Common myeloid progenitor, CD34-positive (primary cell): ENCODE data around the gene DYNLRB1.

ENCODE experiments used
- CTCF ChIA-PET: fragments of 350-600 bp; sonication (Branson Sonifier 250); formaldehyde crosslinking; loops from one replicate; lab custom pipeline; 2021; ENCODE audit warnings: antibody characterized with exemption; lab: Charles Lee
- POLR2A ChIA-PET: fragments of 350-600 bp; sonication (Branson Sonifier 250); formaldehyde crosslinking; loops from one replicate; lab custom pipeline; 2021; ENCODE audit warnings: antibody characterized with exemption; lab: Charles Lee
- DNase-seq, 3 donors: peaks; one replicate each; pipeline versions ENCODE4 v3.0.0 to v3.0.0-alpha.2; 2013
- H3K27ac ChIP-seq, 2 experiments: 1 replicate in 1 of 2; 2 replicates in 1 of 2; pipeline ENCODE4 v1.7.0; 2013; ENCODE audit warnings: inconsistent platforms in 2 of 2, low read length in 2 of 2, mild to moderate bottlenecking in 2 of 2, low read depth in 1 of 2, moderate library complexity in 1 of 2; ENCODE audit not compliant: severe bottlenecking in 2 of 2, insufficient read depth in 1 of 2, poor library complexity in 1 of 2
- H3K27me3 ChIP-seq, 5 experiments: replicated peaks in 2 of 5; 1 replicate in 3 of 5; 2 replicates in 2 of 5; pipeline versions ENCODE4 v1.6.1 to v1.7.0; 2013; ENCODE audit warnings: low read length in 4 of 5, mild to moderate bottlenecking in 2 of 5, moderate library complexity in 2 of 5, inconsistent platforms in 1 of 5; ENCODE audit not compliant: insufficient read depth in 5 of 5, control insufficient read depth in 4 of 5
- H3K36me3 ChIP-seq, 4 experiments: 1 replicate in 2 of 4; 2 replicates in 2 of 4; pipeline versions ENCODE4 v1.6.1 to v1.7.0; 2013; ENCODE audit warnings: low read length in 3 of 4, control low read depth in 1 of 4, mild to moderate bottlenecking in 1 of 4; ENCODE audit not compliant: control insufficient read depth in 4 of 4, insufficient read depth in 4 of 4
- H3K4me1 ChIP-seq, 4 experiments: 1 replicate in 3 of 4; 2 replicates in 1 of 4; pipeline versions ENCODE4 v1.6.1 to v1.7.1; 2013; ENCODE audit warnings: low read length in 3 of 4, mild to moderate bottlenecking in 3 of 4, control low read depth in 1 of 4, inconsistent platforms in 1 of 4, moderate library complexity in 1 of 4; ENCODE audit not compliant: control insufficient read depth in 4 of 4, insufficient read depth in 4 of 4; ENCODE audit errors: control extremely low read depth in 1 of 4
- H3K4me3 ChIP-seq, 7 experiments: 1 replicate in 4 of 7; 2 replicates in 3 of 7; pipeline versions ENCODE4 v1.5.1 to v1.7.0; 2013; ENCODE audit warnings: mild to moderate bottlenecking in 7 of 7, low read length in 6 of 7, moderate library complexity in 6 of 7, inconsistent platforms in 2 of 7, low read depth in 2 of 7, control low read depth in 1 of 7; ENCODE audit not compliant: insufficient read depth in 4 of 7, control insufficient read depth in 1 of 7; ENCODE audit errors: extremely low read depth in 1 of 7
- H3K9me3 ChIP-seq, 5 experiments: 1 replicate in 4 of 5; 2 replicates in 1 of 5; pipeline versions ENCODE4 v1.6.1 to v1.7.1; 2013; ENCODE audit warnings: low read length in 4 of 5, mild to moderate bottlenecking in 2 of 5, inconsistent platforms in 1 of 5, low read depth in 1 of 5, moderate library complexity in 1 of 5; ENCODE audit not compliant: control insufficient read depth in 4 of 5, insufficient read depth in 2 of 5; ENCODE audit errors: control extremely low read depth in 1 of 5
- WGBS: methylation state at CpG from one replicate; pipeline ENCODE4 v1.1.5; 2013; ENCODE audit not compliant: insufficient coverage; 5-methylcytosine and 5-hydroxymethylcytosine counted together

Gene DYNLRB1

DNA sequence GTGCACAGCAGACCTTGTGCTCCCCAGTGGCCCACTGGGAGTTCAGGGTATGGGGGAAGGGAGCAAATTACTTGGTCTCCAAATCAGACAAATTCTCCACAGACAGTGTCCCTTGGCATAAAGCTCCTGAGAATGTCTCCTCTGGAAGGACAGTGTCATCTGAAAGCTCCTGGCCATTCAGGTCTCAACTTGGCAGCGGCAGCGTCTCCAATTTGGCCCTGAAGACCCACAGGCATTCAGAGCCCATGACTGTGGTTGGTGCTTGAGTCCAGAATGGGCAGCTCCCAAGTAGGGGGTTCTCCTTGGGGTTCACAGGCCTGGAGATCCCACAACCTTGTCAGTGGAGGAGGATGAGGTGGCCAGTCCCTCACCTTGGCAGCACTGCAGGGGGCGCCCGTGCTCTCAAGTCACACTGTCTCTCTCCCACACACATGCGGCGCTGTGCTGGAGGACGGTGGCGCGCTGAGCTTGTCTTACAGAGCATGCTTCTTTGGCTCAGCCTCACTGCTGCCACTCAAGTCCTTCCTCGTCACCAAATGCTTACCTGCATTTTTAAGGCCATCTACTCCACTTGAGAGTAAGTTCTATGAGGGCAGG lies 20.7 kb downstream of the DYNLRB1 start:
- Histone ChIP-seq H3K27ac (no peak overlapping the region), H3K4me3 (no peak overlapping the region), H3K4me1 (no peaks in the 10 kb centered on the region), H3K9me3 (no peaks in the 10 kb centered on the region), H3K36me3 (peaks cover 14 to 80% (median 63%) of the 10 kb centered on the region in 4 experiments), H3K27me3 (no peaks in the 10 kb centered on the region)
- 90% methylated on average over 9 of the region's 10 CpGs for WGBS
- DNase-seq = peak in 2 of 3 donors; percentile 62 to 63
- ChIA-PET POLR2A (interaction anchor here (0.7 kb wide), 1 partner anchor 114 kb away, joined by 3 read pairs; no protein-coding TSS in a partner anchor), CTCF (interaction anchor here (0.6 to 6.1 kb wide), 9 partner anchors 11 to 232 kb away, joined by 3 to 30 read pairs (median 4); no protein-coding TSS in a partner anchor)

DNA sequence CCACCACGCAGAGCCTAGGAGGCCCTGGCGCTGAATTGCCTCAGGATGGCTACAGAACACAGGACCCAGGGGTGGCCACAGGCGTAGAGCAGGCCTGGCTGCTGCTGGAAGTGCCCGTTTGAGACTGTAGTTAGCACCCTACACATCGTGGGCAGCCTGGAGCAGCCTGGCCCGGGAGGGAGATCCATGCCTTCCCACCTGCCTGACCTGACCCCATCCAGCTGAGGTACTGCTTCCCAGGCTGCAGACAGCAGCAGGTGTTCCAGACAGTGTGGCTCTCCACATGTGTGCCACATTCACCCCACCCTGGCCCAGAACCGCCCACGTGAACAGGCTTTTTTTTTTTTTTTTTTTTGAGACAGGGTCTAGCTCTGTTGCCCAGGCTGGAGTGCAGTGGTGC lies 21.4 kb downstream of the DYNLRB1 start:
- no peak overlapping the region for H3K4me3 ChIP-seq
- no peaks in the 10 kb centered on the region for H3K4me1 ChIP-seq
- H3K27ac ChIP-seq = no peak overlapping the region
- ChIA-PET CTCF (interaction anchor here (1.0 to 6.1 kb wide), 8 partner anchors 12 to 231 kb away, joined by 3 to 30 read pairs (median 6); no protein-coding TSS in a partner anchor), POLR2A (interaction anchor here (1.0 kb wide), 1 partner anchor 21 kb away, joined by 4 read pairs; the partner anchor contains the start of gene MAP1LC3A)
- peaks cover 14 to 77% (median 57%) of the 10 kb centered on the region in 4 experiments for H3K36me3 ChIP-seq
- DNase-seq = no peak
- H3K27me3 ChIP-seq = no peaks in the 10 kb centered on the region
- H3K9me3 ChIP-seq = no peaks in the 10 kb centered on the region
- WGBS = 95% methylated on average over 6 of the region's 8 CpGs

GRCh38 chr20:34538671-34539123 lies 22.5 kb downstream of the DYNLRB1 start:
- Histone ChIP-seq H3K27ac (no peak overlapping the region), H3K4me3 (no peak overlapping the region), H3K9me3 (no peaks in the 10 kb centered on the region), H3K4me1 (no peaks in the 10 kb centered on the region), H3K27me3 (no peaks in the 10 kb centered on the region), H3K36me3 (peaks cover 12 to 70% (median 49%) of the 10 kb centered on the region in 4 experiments)
- POLR2A ChIA-PET = interaction anchor here (1.0 kb wide), 1 partner anchor 20 kb away, joined by 4 read pairs; the partner anchor contains the start of gene MAP1LC3A
- WGBS = 0% methylated on average over 1 of the region's 5 CpGs
- CTCF ChIA-PET = interaction anchor here (0.6 to 6.1 kb wide), 11 partner anchors 11 to 475 kb away, joined by 3 to 30 read pairs (median 6); no protein-coding TSS in a partner anchor
- peak in 2 of 3 donors; percentile 53 to 64 for DNase-seq

DNA sequence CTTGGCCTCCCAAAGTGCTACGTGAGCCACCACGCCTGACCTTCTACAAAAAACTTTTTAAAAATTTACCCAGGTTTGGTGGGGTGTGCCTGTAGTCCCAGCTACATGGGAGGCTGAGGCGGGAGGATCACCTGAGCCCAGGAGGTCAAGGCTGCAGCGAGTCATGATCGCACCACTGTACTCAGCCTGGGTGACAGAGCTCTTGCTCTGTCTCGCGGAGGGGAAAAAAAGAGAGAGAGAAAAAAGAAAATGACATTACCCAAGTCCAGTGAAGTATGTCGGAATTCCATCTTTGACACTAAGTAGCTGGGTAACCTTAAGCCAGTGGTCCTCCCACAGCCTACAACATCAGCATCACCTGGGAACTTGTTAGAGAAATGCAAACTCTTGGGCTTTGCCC lies 23.5 kb downstream of the DYNLRB1 start:
- H3K4me3 ChIP-seq = no peak overlapping the region
- DNase-seq = no peak
- POLR2A ChIA-PET = no interaction called here
- H3K4me1 ChIP-seq = peaks cover 0 to 7% (median 2%) of the 10 kb centered on the region in 4 experiments
- 97% methylated on average over 6 of the region's 8 CpGs for WGBS
- H3K27ac ChIP-seq = no peak overlapping the region
- CTCF ChIA-PET = interaction anchor here (0.7 to 6.1 kb wide), 9 partner anchors 9 to 229 kb away, joined by 3 to 30 read pairs (median 5); no protein-coding TSS in a partner anchor
- peaks cover 9 to 62% (median 44%) of the 10 kb centered on the region in 4 experiments for H3K36me3 ChIP-seq
- no peaks in the 10 kb centered on the region for H3K27me3 ChIP-seq
- no peaks in the 10 kb centered on the region for H3K9me3 ChIP-seq

DNA sequence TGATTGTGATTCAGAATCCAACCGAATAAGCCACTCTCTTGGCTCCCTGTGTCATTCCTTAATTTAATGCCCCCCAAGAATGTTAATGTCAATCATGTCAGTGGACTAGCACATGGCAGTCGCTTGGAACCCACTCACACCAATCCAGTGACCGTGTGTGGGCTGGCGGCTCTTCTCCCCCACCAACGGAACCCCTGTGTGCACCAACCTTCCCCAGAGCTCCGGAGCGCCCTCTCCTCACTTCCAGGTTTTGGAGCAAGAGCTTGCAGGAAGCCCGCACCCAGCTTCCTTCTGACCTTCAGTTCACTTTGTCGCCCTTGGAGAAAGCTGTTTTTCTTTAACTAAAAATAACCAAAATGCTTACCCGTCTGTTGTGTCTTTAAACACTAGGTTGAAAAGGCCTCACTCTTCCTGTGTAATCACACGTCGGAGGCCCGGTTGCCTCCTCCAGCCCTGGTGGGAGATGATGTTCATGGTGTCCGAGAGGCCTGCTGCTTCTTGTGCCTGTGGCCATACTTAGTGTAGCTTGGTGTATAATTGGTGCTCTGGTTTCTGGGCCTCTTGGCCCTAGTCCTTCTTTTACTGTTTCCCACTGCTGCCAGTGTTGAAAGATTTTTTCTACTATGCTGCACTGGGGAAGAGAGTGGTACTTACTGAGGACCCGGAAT lies 24.5 kb downstream of the DYNLRB1 start:
- POLR2A ChIA-PET = interaction anchor here (0.6 to 1.1 kb wide), 3 partner anchors 8 to 17 kb away, joined by 3 to 4 read pairs (median 4); no protein-coding TSS in a partner anchor
- H3K27ac ChIP-seq = no peak overlapping the region

DNA sequence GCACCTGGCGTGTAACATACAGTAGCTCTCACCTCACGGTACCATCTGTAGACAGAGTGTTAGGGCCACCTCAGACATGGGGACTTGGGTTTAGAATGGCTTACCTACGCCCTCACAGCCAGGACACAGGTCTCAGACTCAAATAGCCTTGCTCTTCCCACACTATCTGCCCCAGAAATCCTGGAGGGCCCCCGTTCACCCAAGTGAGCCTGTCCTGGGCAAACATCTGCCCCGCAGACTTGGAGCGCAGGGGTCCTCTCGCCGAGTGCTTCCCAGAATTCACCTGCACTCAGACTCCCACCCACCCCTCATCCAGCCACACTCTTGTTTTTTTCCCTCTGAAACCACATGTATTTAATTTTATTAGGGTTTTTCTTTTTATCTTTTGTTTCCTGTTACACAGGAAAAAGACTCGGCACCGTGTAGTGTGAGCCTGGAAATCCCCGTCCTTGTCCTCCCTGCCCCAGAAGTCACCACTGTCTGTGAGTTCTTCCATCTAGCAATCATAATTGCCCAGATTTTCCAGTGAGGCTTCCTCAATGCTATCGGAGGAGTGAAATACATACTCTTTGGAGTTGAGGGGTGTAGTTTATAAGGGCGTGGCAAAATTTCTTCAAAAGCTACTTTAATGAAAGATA lies 25.2 kb downstream of the DYNLRB1 start:
- 83% methylated on average over 9 of the region's 13 CpGs for WGBS
- H3K9me3 ChIP-seq = no peaks in the 10 kb centered on the region
- no peak overlapping the region for H3K4me3 ChIP-seq
- peaks cover 0 to 9% (median 2%) of the 10 kb centered on the region in 4 experiments for H3K4me1 ChIP-seq
- no peaks in the 10 kb centered on the region for H3K27me3 ChIP-seq
- no peak for DNase-seq
- no peak overlapping the region for H3K27ac ChIP-seq
- ChIA-PET CTCF (interaction anchor here (4.6 kb wide), 1 partner anchor 165 kb away, joined by 26 read pairs; no protein-coding TSS in a partner anchor), POLR2A (interaction anchor here (0.7 kb wide), 2 partner anchors 10 to 16 kb away, joined by 3 to 4 read pairs; no protein-coding TSS in a partner anchor)
- peaks cover 7 to 46% (median 31%) of the 10 kb centered on the region in 4 experiments for H3K36me3 ChIP-seq

More for the DNA sequence above, 24.5 kb downstream of the DYNLRB1 start:
- no peak overlapping the region for H3K4me3 ChIP-seq
- WGBS = 100% methylated on average over 13 of the region's 15 CpGs
- H3K9me3 ChIP-seq = no peaks in the 10 kb centered on the region
- peaks cover 7 to 52% (median 36%) of the 10 kb centered on the region in 4 experiments for H3K36me3 ChIP-seq
- peaks cover 0 to 9% (median 2%) of the 10 kb centered on the region in 4 experiments for H3K4me1 ChIP-seq
- DNase-seq = no peak
- CTCF ChIA-PET = interaction anchor here (1.6 to 4.6 kb wide), 2 partner anchors 15 to 166 kb away, joined by 4 to 26 read pairs; no protein-coding TSS in a partner anchor
- no peaks in the 10 kb centered on the region for H3K27me3 ChIP-seq
